Measurements from ENCODE around the gene DLGAP1.

DNA sequence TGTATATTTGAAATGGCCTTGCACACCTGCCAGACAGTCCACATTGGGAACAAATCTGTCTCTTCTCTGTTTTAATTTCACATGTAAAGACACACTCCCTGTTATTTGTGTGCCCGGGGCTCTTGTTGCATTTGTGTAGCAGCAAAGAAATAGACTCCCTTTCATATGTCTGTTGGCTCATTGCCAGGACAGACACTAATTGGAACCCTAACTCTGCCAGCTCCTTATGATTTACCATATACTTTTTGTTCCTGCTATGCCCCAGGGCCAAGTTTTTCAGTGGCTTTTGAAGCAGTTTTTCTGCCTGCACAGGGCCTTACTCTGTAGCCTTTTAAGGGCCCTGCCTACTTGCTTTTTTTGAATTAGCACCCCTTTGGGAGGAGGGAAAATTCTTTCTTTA, 396.9 kb downstream of the DLGAP1 start:
- TF ChIP-seq, protein P1, sequence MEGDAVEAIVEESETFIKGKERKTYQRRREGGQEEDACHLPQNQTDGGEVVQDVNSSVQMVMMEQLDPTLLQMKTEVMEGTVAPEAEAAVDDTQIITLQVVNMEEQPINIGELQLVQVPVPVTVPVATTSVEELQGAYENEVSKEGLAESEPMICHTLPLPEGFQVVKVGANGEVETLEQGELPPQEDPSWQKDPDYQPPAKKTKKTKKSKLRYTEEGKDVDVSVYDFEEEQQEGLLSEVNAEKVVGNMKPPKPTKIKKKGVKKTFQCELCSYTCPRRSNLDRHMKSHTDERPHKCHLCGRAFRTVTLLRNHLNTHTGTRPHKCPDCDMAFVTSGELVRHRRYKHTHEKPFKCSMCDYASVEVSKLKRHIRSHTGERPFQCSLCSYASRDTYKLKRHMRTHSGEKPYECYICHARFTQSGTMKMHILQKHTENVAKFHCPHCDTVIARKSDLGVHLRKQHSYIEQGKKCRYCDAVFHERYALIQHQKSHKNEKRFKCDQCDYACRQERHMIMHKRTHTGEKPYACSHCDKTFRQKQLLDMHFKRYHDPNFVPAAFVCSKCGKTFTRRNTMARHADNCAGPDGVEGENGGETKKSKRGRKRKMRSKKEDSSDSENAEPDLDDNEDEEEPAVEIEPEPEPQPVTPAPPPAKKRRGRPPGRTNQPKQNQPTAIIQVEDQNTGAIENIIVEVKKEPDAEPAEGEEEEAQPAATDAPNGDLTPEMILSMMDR (IDR thresholded peaks at IDR 0.05 in 8 of 11, conservative IDR thresholded peaks at IDR 0.05 in 3 of 11): no peak
- TF ChIP-seq POLR2A (IDR thresholded peaks at IDR 0.05) (no peak), POLR2AphosphoS5 (IDR thresholded peaks at IDR 0.05) (no peak)

Data from spleen (tissue), 7 donors.